Stimulated activated CD4-positive, alpha-beta T cell treated with anti-CD3 and anti-CD28 coated beads, Interleukin-15, amount 100 ng/mL, for 1 hour (primary cell): ENCODE data around the gene ARPP19.
A peak's percentile ranks its signal among the peaks of the same experiment; 100 is the strongest.
"Not testable (repeated sequence)": the region's sequence is repeated elsewhere in the genome, so short reads cannot be mapped to it uniquely, and the experiment has no call there.

ENCODE experiments used
- DNase-seq, 2 donors: peaks; one replicate each; pipeline ENCODE4 v3.0.0-alpha.2; 2020; ENCODE audit warnings: low read depth in 1 of 2, low spot score in 1 of 2

ARPP19 gene

GRCh38 chr15:52551762-52552161 lies 17.1 kb downstream of the ARPP19 start:
- no peak for DNase-seq

DNA sequence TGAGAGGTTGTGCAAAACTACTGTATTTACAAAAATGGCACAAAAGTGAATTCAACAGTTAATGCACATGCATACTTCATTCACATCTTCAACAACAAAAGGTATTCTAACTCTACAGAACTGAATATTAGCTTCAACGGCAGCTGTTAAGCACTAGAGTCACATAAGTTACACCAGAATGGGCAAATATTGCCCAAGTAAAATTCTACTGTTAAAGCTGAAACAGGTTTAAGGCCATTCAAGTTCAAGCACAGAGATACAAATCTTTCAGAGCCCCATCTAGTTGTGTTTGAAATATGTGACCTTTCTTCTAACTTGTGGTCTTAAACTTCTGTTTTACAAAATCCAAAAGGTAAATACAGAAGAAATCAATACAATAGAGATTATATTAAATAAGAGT lies 17.6 kb downstream of the ARPP19 start:
- not testable (repeated sequence) for DNase-seq

- DNase-seq: no peak
Measured at GRCh38 chr15:52546031-52546751, 22.6 kb downstream of the ARPP19 start.

GRCh38 chr15:52540374-52541012 lies 28.3 kb downstream of the ARPP19 start:
- DNase-seq: no peak

DNA sequence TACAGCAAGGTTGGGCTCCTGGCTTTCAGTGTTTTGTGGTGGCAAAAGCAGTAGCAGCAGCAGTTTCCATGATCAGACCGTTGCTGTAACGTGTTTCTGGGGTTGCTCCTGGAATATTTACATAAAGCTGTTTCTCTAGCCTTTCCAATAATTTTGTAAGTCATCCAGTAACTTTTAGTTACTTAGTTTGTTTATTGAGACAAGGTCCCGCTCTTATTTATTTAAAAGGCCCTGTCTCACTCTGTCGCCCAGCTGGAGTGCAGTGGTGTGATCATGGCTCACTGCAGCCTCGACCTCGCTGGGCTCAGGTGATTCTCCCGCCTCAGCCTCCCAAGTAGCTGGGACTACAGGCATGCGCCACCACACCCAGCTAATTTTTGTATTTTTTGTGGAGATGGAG lies 31.4 kb downstream of the ARPP19 start:
- DNase-seq: no peak

GRCh38 chr15:52532427-52532826 lies 36.4 kb downstream of the ARPP19 start:
- no peak for DNase-seq

- DNase-seq: no peak
Measured at GRCh38 chr15:52529940-52530339, 38.9 kb downstream of the ARPP19 start.

DNA sequence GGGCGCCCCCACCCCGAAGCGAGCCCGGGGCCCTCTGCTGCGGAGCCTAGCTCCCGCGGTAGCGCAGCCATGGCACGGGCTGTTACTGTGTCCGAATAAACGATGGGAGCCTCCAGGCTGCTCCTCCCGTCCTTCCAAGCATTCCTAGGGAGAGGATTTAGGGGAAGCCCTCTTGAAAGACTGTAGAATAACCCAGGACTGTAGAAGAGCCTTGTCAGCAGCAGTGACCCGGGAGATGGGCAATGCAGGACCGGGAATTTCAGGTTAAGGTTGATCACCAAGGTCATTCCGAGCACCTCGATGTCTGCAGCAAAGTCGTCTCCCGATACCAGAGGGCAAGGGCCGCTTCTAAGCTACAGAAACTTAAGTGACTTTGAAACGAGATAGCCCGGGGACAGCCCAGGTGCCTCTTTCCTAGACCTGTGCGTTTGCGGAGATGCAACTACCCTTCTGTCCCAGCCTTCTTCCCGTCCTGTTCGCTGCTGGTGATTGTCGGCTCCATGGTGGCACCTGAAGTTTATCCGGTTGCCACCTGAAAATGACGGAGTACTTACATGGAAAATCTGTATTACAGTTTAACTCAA lies 39.4 kb downstream of the ARPP19 start:
- DNase-seq: peak in 1 of 2 donors; percentile 3

DNA sequence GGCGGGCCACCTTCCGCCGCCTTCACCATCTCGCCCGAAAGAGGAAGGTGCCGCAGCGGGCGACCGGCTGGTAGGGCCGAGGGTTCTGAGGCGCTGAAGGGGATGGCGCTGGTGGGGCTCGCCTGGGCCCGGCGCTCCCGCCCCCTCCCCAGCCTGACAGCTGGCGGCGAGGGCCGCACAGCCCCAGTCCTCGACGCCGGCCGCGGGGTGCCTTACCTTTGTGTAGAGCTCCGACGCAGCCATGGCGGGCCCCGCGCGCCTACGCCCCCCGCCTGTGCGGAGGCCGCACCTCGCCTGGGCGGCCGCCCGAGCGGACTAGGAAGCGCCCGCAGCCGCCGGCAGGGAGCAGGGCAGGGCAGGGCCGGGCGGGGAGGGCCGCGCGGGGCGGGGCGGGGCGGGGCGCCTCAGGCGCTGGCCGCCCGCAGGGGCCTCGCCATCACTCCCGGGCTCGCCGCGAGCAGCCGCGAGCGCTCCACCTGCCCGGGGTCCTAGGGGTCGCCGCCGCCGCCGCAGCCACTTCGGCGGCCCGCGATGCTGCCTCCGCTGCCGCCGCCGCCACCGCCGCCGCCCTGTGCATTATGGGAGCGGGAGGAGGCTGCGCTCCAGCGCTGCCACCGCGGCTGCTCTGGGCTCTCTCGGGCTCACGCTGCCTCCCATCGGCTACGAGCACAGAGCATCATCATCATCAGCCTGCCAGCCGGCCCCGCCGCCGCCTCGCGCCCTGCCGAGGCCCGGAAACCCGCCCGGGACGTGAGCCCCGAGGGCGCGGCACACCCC lies 40.1 kb downstream of the ARPP19 start, which contains the start of gene MYO5A:
Gene MYO5A, minus strand, starts transcription at position 317 of the 777 bp plus-strand sequence. Its CDS starts 74 bp downstream, at position 243.
- DNase-seq: peak; percentile 59 to 69

- DNase-seq: peak in 1 of 2 donors; percentile 35
Measured at GRCh38 chr15:52527911-52528563, 40.8 kb downstream of the ARPP19 start.

DNA sequence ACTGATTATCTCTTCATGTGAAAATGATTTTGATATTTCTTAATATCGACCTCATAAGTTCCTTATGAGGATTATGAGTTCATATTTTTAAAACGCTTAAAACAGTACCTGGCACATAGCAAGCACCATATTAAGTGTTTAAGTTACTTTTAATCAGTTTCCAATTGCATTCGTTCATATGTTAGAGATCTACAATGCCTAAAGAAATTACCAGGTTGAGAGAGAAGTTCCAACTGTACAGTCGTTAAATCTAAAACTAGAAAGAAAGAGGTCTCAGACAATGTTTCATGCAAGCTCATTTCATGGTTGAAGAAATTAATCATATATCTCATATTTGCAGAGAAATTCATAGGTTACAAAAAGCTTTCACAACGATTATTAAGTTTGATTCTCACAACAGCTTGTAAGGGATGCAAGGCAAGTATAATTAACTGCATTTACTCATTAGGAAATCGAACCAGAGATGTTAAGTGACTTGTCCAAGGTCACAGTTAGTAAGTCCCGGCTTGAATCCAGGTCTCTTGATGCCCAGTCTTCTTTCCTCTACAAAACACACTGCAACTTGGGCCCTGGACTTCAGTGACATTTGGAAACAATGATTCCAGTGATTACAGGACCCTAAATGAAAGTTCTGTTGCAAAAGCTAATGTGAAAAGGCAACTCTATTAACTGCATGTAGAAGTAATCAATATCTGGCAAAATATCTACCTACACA lies 41.5 kb downstream of the ARPP19 start:
- DNase-seq: no peak

DNA sequence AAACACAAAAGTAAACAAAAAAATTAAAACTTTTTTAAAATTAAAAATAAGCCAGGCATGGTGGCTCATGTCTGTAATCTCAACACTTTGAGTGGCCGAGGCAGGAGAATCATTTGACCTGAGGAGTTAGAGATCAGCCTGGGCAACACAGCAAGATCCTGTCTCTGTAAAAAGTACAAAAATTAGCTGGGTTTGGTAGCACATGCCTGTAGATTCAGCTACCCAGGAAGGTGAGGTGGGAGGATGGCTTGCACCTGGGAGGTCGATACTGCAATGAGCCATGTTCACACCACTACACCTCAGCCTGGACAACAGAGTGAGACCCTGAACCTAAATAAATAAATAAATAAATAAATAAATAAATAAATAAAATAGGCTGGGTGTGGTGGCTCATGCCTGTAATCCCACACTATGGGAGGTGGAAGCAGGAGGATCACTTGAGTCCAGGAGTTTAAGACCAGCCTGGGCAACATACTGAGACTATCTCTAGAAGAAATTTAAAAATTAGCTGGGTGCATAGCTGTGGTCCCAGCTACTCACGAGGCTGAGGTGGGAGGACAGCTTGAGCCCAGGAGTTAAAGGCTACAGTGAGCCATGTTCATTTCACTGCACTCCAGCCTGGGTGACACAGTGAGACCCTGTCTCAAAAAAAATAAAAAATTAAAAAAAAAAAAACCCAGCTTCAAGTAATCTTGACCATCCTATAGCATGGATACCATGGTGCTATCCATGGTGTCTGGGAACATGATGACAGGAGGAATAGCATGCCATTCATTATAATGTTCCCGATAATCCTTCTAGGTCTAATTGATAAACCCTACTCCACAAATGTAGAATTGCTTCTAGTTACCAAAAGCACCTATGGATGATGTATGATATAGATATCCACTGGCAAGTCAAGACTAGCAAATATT lies 44.4 kb downstream of the ARPP19 start:
- no peak for DNase-seq

DNA sequence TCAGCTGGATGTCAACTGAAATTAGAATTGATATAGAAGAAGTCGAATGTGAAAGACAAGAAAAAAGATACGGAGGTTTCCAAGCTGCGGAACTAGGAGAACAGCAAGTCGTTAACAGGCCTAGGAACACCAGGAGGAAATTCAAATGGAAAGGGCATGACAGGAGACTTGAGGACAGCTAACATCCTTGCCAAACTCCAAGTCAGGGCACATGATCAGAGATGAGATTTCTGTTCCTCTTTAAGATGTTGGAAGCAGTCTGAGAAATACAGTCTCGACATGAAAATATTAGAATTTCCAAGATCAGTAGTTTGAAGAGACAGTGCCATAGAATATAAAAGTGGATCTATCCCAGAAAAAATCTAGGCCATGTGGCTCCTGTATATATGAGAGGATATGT lies 45.2 kb downstream of the ARPP19 start:
- no peak for DNase-seq

GRCh38 chr15:52523192-52523591 lies 45.6 kb downstream of the ARPP19 start:
- no peak for DNase-seq

DNA sequence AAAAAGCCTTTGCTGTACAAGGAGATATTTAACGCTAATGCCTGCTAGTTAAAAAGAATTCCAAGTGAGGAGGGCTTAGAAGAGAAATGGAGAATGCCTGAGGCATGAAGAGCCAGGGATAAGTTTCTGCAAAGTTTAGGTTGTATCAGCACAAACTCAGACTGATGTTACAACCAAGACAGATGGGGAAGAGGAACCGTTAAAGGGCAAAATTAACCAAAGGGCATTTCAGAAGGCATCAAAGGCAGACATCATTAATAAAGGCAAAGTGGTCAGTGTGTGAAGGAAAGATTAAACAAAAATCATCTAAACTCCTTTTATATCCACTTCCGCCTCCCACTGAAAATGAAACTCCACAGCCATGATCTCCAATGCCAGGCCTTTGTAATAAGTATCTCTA lies 47.1 kb downstream of the ARPP19 start:
- DNase-seq: no peak

- no peak for DNase-seq
Measured at GRCh38 chr15:52520421-52520820, 48.4 kb downstream of the ARPP19 start.

GRCh38 chr15:52518487-52519371 lies 50.1 kb downstream of the ARPP19 start:
- no peak for DNase-seq

DNA sequence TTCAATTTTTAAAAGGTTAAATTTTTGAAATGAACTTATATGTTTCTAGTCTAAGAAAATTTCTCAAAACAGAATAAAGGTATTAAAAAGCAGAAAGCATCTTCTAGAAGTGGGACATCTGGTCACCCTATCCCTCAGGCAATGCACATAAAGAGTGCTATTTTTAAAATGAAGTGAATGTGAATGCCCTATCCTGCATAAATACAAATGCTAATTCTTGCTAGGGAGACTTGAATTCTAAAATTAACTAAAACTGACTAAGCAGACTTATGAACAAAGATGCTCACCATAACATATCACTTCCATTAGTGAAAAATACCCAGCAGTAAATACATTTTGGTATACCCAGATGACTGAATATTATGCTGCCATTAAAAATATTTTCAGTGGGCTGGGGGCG lies 51.8 kb downstream of the ARPP19 start:
- no peak for DNase-seq
